HS-5 (cell line): ENCODE measurements around the gene LRRIQ3.
A peak's percentile ranks its signal among the peaks of the same experiment; 100 is the strongest.
"Not testable (repeated sequence)": the region's sequence is repeated elsewhere in the genome, so short reads cannot be mapped to it uniquely, and the experiment has no call there.

ENCODE experiments used
- DNase-seq: peaks from one replicate; pipeline ENCODE4 v3.0.0-alpha.2; 2012; ENCODE audit warnings: low read depth

The LRRIQ3 gene

GRCh38 chr1:74197657-74198552, at the start of gene LRRIQ3, which contains the start of gene FPGT:
TSS of gene LRRIQ3 (minus strand) at chr1:74198176. CDS start at chr1:74183684, 14,492 bp downstream.
TSS of gene FPGT (plus strand) at chr1:74198242. CDS start at chr1:74198279, 37 bp downstream.
- DNase-seq: peak; percentile 81

GRCh38 chr1:74246315-74246714, 48.3 kb upstream of the LRRIQ3 start:
- DNase-seq: no peak

- no peak for DNase-seq
Observed at GRCh38 chr1:74245168-74245772, 47.3 kb upstream of the LRRIQ3 start.

GRCh38 chr1:74237787-74238186, 39.8 kb upstream of the LRRIQ3 start:
- DNase-seq: no peak

- DNase-seq: no peak
Observed at GRCh38 chr1:74237035-74237434, 39.1 kb upstream of the LRRIQ3 start.

- DNase-seq: no peak
Observed at GRCh38 chr1:74236440-74236839, 38.5 kb upstream of the LRRIQ3 start.

GRCh38 chr1:74235153-74235552, 37.2 kb upstream of the LRRIQ3 start, which contains the start of gene TNNI3K:
TSS of gene TNNI3K (plus strand) at chr1:74235387. CDS start at chr1:74235452, 65 bp downstream.
- DNase-seq: no peak

- no peak for DNase-seq
Observed at GRCh38 chr1:74223453-74223852, 25.5 kb upstream of the LRRIQ3 start.

GRCh38 chr1:74222701-74223100, 24.7 kb upstream of the LRRIQ3 start:
- no peak for DNase-seq

- no peak for DNase-seq
Observed at GRCh38 chr1:74215229-74215628, 17.3 kb upstream of the LRRIQ3 start.

GRCh38 chr1:74205266-74205665, 7.3 kb upstream of the LRRIQ3 start:
- no peak for DNase-seq

GRCh38 chr1:74199504-74199903, 1.5 kb upstream of the LRRIQ3 start:
- no peak for DNase-seq

- DNase-seq: no peak
Observed at GRCh38 chr1:74197255-74197654, 721 bp downstream of the LRRIQ3 start.

GRCh38 chr1:74195339-74195738, 2.6 kb downstream of the LRRIQ3 start:
- DNase-seq: no peak

GRCh38 chr1:74193908-74194307, 4.1 kb downstream of the LRRIQ3 start:
- no peak for DNase-seq

- no peak for DNase-seq
Observed at GRCh38 chr1:74180490-74180889, 17.5 kb downstream of the LRRIQ3 start.

- DNase-seq: not testable (repeated sequence)
Observed at GRCh38 chr1:74174423-74174822, 23.6 kb downstream of the LRRIQ3 start.

GRCh38 chr1:74162333-74162732, 35.6 kb downstream of the LRRIQ3 start:
- no peak for DNase-seq

GRCh38 chr1:74161497-74161896, 36.5 kb downstream of the LRRIQ3 start:
- no peak for DNase-seq

GRCh38 chr1:74160046-74160445, 37.9 kb downstream of the LRRIQ3 start:
- no peak for DNase-seq

GRCh38 chr1:74145086-74145485, 52.9 kb downstream of the LRRIQ3 start:
- no peak for DNase-seq

GRCh38 chr1:74117370-74117769, 80.6 kb downstream of the LRRIQ3 start:
- not testable (repeated sequence) for DNase-seq

GRCh38 chr1:74113333-74113732, 84.6 kb downstream of the LRRIQ3 start:
- DNase-seq: no peak
